HG03460 (cell line): Measurements from ENCODE around the gene PUDP.
"Not testable (repeated sequence)": the region's sequence is repeated elsewhere in the genome, so short reads cannot be mapped to it uniquely, and the experiment has no call there.

ENCODE experiments used
- ATAC-seq: cut with Tn5 transposase; IDR thresholded peaks from one replicate; pipeline ENCODE4 v1.9.1; 2021; ENCODE audit not compliant: unreplicated experiment

PUDP gene

DNA sequence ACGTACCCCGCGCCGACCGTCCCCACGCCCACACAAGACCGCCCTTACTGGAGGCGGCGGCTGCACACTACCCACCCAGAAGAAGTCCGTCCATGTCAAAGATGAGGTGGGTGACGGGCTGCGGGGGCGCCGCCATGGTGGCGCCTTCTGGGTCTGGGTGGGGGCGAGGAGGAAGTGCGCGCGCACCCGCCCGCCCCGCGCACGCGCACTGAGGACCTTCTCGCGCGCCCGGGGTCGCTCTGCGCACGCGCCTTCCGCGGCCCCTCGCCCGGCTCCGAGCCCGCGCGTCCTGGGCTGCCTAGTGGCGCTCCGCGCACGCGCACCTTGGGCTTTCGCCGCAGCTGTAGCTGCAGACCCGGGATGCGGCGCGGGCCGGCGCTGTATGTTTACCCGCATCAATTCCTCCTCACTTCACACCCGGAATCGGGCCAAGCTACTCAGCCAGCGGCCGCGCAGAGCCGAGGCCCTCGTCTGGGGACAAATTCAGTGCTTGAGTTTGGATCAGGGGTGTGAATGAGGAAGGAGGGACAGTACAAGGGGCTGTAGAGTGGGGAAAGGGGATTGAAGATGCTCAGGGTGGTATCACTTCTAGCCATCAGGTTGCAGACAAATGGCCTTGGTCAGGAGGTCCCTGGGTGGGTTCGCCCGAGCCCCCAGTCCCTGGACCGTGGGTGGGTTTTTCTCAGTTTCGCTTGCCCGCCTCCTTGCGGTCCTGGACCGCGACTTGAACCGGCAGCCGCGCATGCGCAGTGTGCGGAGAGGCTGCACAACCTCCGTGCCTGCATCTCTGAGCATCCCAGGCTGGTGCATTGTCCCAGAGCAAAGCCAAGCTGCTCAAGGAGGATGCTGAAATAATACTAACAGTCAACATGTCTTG, at the start of gene PUDP:
PUDP (minus strand) TSS at position 176 of the 877 bp plus-strand sequence; CDS start at position 136, 40 bp downstream.
- peak; percentile 72 for ATAC-seq

DNA sequence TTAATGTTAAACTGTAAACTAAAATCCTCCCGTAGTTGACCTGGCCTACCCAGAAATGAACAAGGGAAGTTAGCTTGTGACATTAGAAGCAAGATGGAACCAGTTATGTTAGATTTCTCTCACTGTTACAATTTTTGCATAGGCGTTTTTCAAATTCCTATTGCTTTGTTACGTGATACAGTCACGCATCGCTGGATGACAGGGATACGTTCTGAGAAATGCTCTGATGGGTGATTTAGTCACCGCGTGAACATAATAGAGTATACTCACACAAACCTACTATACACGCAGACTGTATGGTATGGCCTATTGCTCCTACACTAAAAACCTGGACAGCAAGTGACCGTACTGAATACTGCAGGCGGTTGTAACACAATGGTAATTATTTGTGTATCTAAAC, 46.7 kb upstream of the PUDP start:
- no peak for ATAC-seq

DNA sequence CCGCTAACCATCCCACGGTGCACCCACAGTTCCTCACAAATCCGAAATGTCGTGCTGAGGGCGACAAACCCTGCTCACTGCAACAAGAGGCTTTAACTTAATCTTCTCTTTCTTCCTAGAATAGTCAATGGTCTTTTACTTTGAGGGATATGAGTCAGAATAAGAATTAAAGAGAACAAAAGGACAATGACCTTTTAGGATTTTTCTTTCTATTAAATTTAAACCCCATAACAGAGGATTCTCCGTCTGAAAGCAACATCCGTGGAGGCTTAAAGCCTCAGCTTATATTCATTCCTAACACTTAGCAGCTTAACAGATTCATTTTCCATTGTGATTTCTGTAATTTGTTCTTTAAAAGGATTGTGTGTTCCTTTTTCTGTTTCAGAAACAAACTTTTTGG, 44.9 kb upstream of the PUDP start:
- no peak for ATAC-seq

DNA sequence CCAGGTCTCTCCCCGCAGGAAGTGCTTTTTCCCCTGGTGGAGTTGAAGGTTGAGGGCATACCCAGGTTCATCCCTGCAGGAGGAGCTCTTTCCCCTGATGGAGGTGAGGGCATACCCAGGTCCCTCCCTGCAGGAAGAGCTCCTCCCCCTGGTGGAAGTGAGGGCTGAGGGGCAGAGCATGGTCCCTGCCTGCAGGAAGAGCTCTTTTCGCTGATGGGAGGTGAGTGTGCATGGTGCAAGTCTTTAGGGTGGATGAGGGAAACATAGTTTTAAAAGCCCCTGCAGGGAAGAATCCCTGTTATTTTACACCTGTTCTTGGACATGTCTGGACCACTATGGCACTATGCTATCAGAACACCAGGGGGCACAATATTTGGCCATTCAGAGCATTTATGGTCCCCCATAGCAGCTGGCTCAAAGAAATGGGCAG, 43.7 kb upstream of the PUDP start:
- no peak for ATAC-seq

DNA sequence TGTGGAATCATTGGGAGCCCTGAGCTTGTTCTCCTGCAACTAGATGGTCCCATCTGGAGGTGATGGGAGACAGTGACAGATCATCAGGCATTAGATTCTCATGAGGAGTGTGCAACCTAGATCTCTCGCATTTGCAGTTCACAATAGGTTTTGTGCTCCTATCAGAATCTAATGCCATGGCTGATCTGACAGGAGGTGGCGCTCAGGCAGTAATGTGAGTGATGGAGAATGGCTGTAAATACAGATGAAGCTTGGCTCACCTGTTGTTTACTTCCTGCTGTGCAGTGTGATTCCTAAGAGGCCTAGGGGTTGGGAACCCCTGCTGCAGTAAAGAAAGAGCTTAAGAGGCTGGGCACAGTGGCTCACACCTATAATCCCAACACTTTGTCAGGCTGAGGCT, 42.2 kb upstream of the PUDP start:
- no peak for ATAC-seq

DNA sequence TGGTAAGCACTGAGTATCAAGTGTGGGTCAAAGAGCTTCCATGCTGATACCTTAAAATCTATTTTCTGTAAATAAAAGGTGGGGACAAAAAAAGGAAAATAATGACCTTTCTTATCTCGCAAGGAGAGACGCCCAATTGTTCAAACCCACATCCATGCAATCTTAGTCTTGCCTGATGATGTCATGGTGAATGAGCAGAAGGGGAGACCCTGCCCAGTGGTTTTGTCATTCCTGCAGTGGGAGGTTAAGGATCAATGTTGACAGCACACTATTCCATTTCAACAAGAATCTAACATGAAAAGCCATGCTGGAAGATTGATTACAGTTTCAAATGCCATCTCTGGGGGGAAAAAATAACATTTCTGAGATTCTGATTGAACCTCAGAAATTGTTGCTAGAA, 40.7 kb upstream of the PUDP start:
- no peak for ATAC-seq

DNA sequence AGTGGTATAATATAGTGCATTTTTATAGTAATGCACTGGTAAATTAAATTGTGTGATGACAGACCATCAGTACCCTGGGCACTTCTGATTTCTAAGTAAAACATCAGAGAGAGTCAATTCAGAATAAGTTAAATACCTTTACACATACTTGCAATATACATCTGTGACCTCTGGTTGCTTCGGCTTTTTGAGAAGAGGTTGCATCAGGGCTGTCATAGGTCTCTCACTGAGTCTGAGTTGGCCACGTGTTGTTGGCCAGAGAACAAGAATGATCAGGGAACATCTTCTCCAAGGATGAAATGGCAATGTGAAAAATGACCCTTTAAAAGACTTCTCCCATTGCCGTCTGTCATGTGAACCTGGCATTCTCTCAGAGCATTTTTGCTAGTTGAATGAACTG, 36.9 kb upstream of the PUDP start:
- ATAC-seq = no peak

DNA sequence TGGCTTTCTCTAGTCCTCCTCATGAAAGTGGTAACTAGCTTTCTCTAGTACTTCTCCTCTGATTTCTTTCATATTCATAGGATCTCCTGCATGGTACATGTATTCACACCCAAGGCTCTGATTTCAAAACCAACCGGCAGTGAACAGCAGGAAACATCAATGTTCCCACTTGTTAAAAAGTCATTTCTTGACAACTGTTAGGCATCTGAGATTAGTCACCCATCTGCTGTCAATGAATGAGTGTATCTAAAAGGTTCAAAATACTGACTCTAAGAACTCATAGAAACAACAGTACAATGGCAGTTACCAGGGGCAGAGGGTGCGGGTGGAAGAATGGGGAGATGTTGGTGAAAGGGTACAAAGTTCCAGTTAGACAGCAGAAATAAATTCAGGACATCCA, 31.5 kb upstream of the PUDP start:
- no peak for ATAC-seq

DNA sequence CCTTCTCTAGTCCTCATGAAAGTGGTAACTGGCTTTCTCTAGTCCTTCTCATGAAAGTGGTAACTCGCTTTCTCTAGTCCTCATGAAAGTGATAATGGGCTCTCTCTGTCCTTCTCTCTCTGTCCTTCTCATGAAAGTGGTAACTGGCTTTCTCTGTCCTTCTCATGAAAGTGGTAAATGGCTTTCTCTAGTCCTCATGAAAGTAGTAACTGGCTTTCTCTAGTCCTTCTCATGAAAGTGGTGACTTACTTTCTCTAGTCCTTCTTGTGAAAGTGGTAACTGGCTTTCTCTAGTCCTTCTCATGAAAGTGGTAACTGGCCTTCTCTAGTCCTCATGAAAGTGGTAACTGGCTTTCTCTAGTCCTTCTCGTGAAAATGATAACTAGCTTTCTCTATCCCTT, 30.9 kb upstream of the PUDP start:
- not testable (repeated sequence) for ATAC-seq

DNA sequence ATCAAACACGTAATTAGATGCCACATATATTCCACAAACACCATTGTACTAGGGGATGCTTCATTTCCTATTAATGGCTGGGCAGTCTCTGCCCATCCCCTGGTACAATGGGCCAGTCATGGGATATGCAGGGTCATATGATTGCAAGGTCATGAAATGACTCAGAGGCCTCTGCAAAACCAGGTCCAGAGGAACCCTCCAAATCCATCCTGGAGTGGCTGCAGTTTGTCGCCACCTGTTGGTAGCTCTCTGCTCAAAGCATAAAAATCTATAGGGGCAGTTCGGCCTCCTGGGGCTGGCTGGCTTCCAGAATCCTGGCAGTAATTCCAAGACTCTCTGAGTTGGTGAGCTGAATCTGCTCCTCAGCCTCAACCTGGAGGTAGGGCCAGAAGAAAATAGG, 22.9 kb upstream of the PUDP start:
- ATAC-seq = no peak

DNA sequence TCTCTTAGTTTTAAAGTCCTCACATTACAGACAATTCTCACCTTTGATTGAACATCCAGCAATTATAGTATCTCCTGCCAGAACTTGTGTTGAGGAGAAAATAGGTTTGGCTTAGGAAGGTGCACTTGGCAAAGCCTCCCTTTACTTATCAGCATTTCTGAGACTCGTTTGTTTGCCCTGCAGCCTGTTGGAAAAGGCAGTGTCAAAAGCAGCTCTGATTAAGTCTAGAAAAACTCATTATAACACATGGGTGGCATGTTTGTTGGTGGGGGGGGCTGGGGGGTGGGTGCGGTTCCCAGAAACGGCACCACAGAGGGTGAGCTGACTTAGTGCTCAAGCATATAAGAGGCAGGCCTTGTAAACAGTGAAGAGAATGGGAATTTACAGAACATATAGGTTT, 21.7 kb upstream of the PUDP start:
- ATAC-seq = no peak

DNA sequence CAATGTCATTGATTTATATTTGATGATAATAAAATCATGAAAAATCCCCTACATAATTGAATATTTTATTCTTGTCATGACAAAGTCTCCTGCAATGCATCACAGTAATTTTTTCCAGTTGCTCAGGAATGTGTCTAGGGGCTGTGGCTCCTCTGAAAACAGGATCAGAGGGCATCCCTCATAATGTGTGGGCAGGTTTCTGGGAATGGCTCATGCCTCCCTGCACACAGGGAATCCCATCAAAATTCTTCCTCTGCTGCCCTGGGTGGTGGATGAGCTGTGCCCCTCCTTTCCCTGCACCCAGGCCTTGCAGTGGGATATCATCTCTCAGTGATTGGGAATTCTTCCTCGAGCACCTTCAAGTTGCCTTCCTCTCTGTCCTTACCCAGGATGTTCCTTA, 20.4 kb upstream of the PUDP start:
- ATAC-seq = no peak

DNA sequence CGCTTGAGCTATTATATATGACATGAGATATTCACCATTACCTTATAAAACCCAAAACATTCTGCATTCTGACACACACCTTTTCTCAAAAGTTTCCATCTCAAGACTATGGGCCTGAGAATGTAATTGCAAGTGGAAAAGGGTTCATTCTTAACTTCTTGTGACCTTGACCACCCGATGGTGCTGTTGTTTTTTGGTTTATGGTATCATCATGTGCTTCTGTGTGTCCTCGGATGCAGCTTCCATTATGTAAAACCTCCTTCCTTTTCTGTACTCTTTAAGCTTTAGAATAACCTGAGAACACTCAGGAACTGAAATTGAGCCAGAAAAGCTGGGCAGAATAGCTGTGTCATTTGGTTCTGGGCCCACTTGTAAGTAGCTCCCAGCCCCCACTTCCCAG, 16.2 kb upstream of the PUDP start:
- no peak for ATAC-seq

DNA sequence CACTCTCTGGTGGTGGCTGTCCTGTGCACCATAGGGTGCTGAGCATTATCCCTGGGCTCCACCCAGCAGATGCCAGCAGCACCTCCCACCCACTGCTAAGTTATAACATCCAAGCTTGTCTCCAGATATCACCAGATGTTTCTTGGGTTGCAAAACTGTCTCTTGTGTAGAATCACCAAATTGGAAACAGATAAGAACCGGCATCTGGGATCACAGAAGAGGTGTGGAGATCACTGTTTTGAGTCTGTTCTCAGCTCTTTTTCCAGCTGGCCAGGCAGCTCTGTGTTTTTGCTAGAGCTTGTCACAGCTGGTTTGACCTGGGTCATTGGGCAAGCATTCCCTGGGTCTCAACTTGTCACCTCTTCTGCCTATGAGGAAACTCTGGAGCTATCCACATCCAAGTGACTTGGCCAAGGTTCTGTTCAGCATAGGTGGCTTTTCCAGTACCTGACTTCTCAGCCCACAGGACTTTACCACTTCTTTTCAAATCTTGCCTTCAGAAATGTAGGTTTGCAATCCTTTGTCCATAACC, 15.3 kb upstream of the PUDP start:
- no peak for ATAC-seq

DNA sequence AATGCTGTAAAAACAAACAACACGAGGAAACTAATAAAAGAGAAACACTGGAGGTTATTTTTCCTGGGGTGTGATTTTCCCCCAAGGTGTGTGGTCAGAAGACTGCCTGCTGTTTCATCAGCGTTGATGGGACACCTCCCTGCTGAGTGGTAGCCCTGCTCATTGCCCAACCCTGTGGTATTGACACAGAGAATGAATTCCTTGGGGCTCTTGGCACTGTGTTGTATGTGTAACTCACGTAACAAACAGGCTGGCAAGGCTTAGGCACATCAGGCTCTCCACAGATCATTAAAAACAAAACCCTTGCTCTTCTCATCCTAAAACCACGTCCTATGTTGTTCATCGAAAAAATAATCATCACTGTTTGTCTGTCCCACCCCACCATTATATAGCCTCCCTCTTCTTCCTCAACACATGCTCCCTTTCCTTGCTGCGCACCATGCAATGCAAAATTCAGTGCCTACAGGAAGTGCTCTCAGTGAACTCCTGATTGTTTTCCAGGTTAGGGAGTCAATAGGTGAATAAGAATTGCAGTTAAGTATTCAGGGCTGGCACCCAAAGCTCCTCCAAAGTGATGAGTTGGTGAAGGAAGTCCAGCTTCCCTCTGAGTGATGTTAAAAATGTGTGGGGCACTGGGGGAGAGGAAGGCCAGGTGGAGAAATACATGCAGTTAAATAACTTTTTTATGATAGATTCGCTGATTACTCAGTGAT, 11.4 kb upstream of the PUDP start:
- ATAC-seq = no peak

DNA sequence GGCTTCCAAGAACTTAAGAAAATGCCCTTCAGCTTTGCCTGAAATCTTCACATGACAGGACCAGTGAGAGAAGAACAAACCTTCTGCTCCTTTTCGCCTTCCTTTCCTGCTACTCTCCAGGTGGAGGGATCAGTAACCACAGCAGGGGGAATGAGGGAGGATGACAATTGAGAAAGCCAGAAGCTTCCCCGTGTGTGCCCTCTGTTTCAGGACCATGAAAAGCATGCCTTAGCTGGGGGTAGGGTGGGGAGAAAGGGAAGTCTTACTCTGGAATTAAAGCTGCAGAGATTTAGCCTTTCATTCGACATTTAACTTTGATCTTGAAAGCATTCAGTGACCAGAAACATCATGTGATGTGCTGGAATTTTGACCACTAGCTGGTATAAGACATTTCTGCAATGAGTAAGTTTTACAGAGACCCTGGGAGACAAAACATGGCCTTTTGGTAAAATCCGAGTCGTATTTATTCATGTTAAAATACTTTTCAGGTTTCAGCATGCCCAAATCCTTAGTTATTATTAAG, 10.6 kb upstream of the PUDP start:
- ATAC-seq = no peak

DNA sequence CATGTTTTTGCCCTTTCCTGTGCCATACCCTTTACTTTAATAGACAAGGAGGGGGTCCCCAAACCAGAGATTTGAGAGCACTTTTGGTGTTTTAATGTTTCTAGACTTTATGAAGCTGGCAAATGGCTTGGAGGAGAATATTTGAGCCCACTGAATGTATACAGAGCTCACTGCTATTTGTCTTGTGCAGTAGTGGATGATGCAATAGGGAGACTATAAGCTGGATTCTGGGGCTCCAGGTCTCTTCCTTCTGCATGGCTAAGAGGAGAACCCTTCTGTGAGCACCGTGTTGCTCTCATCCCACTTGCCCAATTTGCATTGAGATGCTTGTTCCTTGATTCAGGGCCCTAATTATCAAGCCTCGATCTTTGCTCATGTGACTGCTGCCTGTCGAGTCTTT, 8.9 kb upstream of the PUDP start:
- no peak for ATAC-seq

DNA sequence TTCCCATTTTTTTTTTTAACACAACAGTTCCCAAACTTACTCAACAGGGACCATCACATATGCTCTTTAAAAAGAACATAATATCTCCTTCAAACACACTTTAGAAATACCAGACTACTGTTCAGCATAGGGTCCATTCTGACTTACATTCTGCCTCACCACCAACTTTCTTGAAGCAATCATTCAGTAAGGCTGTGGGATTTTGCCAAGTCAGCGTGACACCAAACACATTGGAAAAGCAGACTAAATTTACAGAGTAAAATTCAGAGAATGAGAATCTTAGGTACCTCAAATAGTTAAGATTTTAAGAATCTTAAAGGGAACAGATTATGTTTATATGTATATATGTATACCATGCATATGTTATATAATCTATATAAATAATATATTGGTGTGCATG, 7.2 kb upstream of the PUDP start:
- no peak for ATAC-seq

DNA sequence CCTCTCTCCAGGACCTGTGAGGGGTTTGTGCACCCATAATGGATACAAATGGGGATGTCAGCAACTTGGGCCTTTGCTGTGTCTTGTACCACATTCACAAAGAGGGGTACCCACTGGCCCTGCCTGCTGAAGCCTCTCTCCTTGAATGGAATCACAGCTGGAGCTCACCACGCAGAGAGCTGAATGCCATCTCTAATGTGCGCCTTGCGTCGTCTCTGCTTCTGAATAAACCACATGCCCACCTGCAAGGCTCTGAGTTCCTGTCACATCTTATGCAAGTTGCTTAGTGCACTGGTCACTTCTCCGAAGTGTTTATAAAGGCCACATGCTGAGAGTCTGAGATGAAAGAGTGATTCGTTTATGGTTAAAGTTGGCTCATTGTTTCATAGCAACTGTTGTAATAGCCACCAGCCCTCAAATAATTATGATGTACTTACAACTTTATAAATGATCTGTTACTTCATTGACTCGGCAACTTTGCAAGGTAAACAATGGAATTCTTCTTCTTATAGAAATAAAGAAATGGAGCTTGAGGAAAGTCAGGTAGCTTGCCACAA, 6.2 kb upstream of the PUDP start:
- no peak for ATAC-seq

DNA sequence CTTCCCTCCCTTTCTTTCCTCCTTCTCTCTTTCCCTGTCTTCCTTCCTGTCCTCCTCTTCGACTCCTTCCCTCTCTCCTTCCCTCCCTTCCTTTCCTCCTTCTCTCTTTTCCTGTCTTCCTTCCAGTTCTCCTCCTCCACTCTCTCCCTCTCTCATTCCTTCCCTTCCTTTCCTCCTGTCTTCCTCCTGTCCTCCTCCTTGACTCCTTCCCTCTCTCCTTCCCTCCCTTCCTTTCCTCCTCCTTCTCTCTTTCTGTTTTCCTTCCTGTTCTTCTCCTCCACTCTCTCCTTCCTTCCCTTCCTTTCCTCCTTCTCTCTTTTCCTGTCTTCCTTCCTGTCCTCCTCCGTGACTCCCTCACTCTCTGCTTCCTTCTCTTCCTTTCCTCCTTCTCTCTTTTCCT, 5.3 kb upstream of the PUDP start:
- ATAC-seq = no peak

DNA sequence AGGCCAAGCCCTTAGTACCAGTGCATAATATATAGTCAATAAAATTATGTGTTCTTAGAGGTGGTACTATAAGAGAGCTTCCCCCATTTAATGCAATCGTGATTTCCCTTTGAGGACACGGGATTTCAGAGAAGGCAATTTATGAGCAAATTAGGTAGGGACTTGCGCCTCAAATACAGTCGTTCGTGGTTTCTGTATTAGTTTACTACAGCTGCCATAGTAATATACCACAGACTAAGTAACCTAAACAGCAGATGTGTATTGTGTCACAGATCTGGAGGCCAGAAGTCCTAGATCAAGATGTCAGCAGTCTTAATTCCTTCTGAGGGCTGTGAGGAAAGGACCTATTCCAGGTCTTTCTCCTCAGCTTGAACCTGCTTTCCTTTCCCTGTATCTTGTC, 1.5 kb upstream of the PUDP start:
- no peak for ATAC-seq
